HG02588 (cell line): ENCODE data around the gene DMRT1.

ENCODE experiments used
- ATAC-seq: cut with Tn5 transposase; IDR thresholded peaks from one replicate; pipeline ENCODE4 v1.9.1; 2021; ENCODE audit warnings: mild to moderate bottlenecking, moderate library complexity; ENCODE audit not compliant: unreplicated experiment

Gene DMRT1

DNA sequence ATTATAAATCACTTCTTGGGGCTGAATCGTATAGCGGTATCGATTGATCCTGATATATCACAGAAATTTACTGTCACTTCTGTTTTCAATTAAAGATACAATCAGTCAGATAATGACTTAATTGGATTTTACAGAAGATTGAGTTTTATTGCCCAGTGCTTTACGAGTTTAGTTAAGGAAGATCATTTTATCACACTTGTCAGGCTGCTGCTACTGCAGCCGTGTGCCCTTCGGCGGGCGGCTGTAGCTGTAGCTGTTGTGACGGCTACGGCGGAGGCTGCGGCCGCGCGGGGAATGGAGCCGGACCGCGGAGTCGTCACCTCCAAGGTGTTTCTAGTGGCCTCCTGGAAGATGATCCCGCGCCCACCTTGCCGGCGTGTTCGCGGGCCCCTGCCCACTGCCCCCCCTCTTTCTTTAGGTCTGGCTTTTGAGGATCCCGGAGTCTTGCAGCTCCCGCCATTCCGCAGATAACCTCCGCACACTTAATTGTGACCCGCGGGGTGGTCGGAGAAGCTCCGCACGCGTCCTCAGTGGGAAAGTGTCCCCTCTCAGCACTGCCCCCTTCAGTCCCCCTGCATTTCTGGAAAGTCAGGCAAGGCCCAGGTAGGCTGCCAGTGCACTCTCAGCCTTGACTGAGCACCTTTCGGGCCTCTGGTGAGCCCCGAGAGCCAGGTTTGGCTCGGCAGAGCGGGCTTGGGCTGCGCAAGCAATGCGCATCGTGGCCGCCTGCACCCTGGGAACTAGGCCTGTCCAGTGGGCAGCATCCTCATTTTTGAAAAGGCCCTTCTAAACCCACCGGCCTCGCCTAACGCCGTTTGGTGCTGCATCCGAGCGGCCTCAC lies 128.0 kb downstream of the DMRT1 start:
- no peak for ATAC-seq

DNA sequence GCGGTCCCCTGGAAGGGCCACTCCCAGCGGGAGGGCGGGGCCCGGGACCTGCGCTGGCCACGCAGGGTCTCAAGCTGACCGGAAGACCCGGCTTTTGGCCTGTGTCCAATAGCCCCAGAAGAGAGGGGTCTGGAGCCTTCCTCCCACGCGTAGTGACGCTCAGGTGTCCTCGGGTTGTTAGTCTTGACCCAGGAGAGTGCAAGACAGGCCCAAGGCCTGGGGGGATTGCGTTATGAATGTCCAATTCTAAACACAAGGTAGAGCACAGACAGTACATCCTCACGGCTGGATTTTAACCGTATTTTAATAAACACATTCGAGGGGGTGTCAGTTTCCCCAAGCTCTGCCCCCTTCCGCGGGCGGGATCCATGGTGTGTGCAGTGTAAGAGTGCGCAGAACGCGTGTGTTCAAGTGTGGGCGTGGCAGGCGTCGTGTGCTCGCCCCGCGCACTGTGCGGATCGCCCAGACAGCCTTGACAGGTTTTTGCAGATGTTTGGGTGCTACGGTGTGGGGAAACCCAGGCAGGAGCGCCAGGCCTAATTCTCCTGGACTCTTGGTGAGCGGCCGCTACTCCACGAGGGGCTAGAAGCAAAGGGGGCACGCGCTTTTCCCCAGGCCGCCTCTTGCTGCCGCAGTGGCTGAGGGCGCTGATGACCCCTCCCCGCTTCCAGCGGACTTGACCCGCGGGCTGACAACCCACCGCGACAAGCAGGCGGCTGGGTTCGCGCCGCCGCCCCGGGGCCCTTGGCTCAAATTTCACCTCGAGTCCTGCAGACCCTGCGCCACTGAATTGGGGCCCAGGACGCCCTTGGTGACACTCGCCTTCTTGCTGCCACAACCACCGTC lies 128.9 kb downstream of the DMRT1 start:
- no peak for ATAC-seq

DNA sequence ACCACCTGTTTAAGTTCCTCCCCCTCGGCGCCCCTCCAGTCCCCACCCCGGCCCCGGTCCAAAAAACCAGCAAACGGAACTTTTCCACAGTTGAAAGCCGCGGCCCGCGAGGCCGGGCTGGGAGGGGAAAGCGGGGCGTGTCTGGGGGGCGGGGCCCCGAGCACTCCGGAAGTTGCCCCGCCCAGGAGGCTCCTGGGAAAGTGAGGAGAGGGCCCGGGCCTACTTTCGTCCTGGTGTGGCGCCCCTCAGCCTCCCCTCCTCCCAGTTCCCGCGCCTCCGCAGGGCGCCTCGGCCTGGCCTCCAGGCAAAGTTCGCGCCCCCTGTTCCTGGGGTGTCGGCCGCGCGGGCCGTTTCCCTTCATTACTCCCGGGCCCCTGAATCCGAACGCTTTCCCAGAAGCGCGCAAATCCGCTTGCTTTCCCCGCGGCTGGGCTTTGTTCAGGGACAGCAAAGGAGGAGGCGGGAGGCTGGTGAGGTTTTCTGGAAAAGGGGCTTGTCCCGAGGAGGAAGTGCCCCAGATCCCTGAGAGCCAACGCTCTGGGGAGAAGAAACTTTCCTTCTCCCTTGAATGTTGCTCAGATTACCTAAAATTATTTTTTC lies 130.5 kb downstream of the DMRT1 start:
- no peak for ATAC-seq

DNA sequence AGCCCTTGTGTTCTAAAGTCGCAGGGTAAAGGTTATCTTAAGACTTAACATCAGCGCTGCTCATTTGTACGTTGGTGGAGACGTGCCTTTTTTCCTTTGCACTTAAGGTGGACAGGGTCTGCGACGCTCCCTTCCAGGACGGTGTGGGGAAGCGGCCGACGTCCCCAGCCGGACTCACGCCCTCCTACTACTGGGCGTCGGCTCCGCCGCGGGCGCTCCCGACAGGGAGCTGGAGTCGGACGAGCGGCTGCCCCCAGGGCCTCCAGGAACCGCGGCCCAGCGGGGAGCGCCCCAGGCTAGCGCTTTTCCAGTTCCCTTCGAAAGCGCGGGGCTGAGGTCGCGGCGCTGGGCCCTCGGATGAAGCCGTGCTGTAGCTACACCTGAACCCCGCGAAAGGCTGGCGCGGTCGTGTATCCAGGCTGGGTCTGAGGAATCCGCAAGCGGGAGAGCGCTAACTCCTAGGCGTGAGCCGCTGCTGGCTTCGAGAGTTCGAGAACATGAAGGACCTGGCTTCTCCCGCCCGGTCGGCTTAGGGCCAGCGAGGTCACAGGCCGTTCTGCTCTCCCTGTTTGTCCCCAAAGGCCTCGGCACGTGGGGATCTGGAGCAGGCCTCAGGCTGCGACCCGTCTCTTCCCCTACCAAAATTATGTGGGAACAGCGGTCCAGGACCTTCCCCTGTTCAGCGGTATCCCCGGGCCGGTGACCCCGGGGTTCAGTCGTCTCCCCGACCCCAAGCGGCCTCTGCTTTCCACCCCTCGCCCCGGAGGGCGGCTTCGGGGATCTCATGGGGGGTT lies 131.2 kb downstream of the DMRT1 start:
- no peak for ATAC-seq

DNA sequence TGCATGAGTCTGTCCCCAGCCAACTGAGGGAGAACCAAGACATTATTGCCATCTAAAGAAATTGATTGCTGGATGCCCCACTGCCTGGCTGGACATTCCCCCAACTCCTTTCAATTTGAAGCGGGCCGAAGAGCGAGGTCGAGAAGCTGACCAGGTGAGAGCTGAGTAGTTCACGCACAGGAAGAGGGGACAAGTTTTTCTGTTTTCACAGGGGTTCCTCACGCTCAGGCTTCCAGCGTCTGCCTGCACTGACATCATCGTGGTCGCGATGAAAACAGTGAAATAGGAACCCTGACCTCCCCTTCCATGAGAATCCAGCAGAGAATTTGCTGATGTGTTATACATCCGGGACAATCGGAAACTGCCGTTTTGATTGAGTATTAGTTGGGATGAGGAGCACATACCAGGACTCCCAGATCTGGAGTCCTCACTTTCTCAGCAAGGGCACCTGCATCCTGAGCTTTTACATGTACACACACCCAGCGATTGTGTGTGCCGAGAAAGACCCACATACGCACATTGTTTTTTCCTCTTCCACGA lies 131.9 kb downstream of the DMRT1 start:
- ATAC-seq: no peak

DNA sequence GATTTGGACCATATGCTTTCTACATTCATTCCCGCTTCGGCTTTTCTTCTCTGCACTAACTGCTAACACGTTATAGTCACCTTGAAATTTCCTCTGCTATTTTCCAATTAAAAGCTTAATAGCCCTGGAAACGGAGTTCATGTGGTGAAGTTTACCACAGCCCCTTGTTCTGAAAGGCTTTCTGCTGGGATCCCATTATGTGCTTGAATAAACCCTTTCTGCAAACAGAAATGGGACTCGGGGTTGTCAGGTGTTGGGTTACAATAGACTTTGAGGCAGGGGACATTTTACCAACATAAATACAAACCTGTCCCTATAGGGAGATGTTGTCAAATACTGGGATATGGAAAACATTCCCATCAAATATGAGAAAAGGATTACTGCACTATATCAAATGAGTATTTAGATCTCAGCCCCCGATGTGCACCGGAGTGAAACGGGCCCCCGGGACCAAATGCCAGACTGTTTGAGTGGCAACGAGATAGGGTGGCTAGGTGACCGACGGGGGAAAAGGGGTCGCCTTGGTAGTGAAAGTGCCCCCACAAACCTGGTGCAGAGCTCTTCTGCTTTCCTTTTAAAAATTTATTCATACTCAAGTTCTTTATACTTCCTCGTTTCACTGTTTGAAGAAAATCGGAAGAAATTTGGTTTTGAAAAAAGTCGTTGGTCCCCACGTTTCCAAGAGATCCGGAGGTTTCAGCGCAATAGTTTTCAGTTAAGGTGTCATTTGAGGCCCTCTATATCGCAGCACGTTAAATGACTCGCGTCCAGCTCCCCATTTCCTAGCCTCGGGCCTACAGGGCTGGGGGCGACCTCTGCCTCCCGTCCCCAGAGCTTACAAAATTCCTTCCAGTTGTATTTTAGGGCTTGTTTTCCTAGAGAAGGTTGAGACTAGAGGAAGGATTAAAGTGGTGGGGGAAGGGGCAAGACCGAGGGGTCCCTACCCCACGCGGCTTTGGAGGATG lies 132.8 kb downstream of the DMRT1 start:
- ATAC-seq: no peak

DNA sequence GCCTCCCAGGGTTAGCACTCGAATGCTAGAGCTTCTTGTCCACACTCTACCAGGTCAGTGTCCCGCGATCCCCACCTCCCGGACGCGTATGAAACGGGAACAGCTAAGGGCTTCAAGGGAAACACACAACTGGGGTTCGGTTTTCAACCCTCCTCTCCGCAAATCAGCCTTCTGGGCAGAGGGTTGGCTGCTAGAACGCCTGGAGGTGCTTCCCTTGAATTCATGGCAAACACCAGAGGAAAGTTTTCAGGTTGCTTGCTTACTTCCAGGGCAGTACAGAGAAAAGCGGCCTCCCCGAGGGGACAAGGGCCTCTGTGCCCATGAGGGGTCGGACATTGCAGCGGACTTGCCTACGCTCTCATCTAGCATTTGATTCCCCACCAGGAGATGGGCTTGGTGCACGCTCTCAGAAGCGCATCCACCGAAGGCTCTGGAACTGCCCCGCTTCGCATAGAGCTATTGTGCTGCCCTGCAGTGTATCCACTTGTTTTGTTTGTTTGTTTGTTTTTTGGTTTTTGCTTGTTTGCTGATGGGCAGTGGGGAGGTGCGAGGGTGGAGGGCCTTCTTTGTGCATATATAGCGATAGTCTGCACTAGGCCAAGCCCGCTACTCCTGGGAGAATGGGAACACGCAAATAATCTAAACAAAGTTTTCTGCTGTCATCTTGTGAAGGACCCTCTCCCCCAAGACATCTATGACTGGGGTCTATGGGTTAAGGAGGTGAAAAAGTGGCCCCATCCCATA lies 133.7 kb downstream of the DMRT1 start:
- ATAC-seq: no peak

DNA sequence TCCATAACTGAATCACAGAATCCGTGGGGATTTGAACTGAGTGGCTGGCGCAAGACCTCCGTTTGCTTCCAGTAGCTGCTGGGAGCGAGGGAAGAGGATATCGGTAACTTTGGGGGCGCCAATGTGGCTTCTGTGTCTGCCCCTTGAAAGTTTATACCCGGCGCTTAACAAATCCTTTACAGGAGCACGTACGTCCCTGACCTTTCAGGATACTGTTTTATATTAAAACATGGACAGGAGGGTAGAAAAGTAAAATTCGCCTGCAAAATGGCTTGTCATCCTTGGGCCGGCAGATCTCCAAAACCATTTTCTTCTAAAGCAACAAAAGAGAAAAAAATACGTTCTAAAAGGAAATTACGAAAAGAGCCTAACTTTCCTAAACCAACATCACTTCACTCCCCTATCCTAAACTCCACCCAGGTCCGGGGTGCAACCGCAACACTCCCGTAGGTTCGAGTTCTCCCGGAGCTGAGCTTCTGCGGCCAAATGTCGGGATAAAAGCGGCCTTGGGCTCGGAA lies 134.3 kb downstream of the DMRT1 start:
- no peak for ATAC-seq

DNA sequence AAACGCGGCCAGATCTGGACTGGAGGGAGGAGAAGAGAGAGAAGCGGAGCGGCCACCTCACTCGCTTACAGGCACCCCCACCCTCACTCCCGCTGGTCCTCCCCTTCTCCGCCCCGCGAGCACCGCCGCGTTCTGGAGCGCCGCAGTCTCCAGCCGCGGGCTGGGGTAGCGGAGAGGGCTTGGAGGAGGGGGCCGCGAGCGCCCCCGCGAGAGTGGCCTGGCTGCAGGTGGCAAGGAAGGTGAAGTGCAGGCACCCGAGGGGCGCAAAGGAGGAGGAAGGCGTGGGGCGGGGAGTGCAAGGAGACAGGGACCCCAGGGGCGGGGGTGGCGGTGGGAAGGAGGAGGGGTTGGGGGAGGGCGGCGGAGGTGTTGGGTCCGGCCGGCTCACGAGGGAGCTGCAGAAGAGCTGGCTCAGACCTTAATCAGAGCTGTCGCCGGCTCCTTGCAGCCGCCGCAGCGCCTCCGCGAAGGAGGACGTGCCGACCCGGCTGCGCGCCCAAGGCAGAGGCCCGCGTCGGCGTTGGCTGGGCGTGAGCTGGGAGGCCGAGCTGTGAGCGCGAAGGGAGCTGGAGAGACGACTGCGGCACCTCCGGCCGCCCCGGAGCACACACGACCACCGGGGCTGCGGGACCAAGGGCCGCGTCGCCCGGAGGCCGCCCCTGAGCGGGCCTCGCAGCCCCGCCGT lies 134.9 kb downstream of the DMRT1 start, which contains the start of gene DMRT3:
Gene DMRT3, plus strand, starts transcription at position 398 of the 685 bp plus-strand sequence. CDS start 347 bp downstream, outside the sequence.
- no peak for ATAC-seq

DNA sequence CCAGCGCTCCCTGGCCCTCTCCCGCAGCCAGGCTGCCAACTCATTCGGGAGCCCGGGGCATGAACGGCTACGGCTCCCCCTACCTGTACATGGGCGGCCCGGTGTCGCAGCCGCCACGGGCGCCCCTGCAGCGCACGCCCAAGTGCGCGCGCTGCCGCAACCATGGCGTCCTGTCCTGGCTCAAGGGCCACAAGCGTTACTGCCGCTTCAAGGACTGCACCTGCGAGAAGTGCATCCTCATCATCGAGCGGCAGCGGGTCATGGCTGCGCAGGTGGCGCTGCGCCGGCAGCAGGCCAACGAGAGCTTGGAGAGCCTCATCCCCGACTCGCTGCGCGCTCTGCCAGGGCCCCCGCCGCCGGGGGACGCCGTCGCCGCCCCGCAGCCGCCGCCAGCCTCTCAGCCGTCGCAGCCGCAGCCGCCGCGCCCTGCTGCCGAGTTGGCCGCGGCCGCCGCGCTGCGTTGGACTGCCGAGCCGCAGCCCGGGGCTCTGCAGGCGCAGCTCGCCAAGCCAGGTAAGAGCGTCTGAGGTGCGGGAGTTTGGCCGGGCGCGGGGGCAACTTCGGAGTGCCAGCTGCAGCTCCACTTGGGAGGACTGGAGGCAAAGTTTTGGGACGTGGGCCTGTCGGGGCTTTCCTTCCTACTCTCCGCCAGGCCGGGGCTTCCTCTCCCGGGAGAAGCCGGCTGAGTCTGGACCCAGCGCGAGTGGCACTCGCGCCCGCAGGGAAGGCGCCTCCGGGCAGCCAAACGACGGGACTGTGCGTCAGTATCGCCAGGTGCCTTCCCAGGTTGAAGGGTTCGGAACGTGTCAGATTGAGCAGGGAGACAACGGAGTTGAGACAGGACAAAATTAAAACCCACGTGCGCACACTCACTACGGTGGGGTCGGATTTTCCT lies 135.7 kb downstream of the DMRT1 start:
- no peak for ATAC-seq

DNA sequence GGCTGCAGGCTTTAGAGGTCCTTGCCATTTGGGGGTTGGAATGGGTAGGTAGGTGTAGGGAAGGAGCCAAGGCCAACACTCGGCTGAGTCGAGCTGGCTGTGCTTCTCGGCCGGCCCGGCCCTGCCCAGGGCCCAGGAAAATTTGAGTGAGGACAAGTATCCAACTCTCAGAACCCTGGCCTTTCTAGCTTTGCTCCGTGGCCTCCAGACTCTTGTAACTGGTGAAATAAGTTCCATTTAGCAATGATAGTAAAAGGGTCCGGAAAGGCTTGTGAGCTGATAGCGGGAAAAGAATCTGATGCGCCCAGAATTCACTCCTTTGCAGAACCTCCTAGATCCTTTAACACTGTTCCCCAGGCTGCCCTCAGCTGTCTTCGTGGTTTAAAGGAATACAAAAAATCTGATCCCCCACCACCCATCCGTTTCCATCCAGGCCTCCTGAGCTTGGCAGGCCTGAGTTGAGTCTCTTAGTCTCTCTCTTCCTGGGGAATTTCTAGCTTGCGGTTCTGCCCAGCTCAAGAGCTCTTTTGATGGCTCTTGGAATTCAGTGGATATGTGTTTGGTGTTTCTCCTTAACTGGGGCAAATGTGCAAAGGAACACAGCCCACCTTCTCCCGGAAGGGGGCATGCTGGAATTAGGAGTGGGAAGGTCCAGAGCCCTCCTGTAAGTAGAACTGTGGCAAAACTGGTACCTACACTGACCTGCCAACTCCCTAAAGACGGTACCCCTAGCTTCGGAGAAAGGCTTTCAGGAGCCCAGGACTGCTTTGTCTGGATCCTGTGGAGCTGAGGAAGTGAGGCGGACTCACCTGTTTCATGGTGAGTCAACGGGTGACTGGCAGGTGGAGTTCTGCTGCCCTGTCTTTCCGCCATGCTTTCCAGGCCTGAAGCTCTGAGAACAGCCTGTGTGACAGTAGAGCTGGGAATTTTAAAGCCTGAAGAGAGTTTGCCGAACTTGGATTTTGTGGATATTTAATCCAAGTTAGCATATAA lies 136.6 kb downstream of the DMRT1 start:
- ATAC-seq: no peak

DNA sequence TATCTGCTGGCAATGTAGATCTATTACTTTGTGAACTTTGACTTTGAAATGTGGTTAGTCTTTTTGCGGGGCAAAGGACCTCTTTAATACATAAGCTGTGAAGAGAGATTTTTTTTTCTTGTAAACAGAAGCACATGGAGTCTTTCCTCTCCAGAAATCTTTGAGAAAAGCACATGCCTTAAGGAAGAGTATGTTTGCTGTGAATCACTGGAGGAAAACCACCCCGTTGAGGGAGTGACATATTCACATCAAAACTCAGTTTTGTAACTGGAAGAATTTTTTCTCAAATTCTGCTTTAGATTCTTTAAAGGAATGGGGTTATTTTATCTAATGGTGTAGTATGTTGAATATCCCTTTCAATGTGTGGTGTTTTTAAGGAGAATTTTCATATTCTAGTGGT lies 138.5 kb downstream of the DMRT1 start:
- ATAC-seq: no peak

DNA sequence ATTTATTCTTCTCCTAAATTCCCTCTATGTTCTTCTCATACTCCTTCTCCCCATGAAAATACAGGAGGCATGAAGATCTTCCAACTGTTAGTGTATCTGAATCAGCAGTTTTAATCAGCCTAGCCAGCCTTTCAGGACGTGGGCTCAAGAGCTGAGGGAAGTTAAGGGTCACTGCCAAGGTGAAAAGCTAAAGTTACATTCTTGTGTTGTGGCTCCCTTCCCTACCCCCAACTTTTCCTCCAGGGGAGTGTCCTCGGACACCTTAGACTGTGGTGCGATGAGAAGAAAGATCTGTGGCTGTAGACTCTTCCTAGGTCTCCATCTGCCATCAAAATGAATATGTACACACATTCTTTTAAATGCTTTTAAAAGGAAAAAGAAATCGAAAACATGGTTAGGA lies 139.1 kb downstream of the DMRT1 start:
- ATAC-seq: no peak

DNA sequence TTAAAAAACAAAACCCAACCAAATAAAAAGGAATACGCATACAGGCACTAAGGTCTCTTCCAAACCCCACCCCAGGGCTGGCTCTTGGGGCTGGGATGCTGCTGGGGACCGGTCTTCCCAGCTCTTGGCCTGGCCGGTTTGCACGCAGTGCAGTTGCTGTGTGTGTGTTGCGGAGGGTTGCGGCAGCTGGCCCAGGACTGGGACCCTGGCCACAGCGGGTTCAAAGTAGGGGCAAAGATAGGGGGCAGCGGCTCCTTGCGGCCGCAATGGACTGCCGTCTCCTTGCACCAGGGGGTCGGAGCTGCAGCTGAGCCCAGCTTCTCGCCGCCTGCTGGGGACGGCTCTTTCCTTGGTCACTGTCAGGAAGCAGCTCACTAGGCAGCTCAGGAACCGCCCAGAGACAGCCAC lies 140.0 kb downstream of the DMRT1 start:
- no peak for ATAC-seq

DNA sequence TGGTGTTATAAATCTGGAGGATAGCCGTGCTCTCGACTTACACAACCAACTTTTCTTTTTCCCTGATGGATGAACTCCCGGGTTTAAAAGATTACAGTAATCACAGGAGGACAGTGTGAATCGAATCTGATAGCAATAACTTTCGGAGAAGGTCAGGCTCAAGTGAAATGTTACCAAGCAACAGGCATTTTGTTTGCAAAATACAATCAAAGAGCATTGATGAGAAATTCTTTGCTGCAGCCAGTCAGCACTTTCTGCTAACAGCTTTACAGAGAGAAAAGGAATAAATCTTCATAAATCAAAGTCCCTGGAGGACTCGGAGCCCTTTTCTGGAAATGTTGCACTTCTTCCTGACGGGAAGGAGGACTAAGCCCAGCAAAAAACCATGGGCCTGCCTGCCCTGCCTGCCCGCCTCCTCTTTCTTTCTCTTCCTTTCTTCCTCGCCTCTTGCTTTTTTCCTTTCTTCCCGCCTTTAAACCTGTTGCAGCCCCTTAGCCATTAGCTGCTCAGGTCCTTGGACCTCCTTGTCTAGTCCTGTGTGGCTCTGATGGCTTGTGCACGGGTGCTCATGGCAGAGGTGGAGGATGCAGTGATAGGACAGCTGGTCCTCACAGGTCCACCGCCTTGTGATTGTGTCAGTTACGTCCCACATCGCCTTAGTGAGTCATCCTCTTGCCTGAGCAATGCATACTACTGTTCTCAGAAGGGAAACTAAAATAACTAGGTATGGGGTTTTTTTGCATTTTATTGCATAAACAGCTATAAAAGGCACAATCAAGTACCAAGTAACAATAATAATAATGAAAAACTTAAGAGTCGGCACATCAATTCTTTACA lies 141.1 kb downstream of the DMRT1 start:
- no peak for ATAC-seq
